Adrenal gland (tissue), 12 donors: Measurements from ENCODE around the gene UNC93B1. TPM values are rescaled to one million over a fixed set of nuclear protein-coding genes. Genes with fewer than 3 reads are reported as not detected.
A peak's percentile ranks its signal among the peaks of the same experiment; 100 is the strongest.

ENCODE experiments used
- DNase-seq, 7 donors: peaks; one replicate each; pipeline ENCODE4 v3.0.0-alpha.2; 2019 to 2020
- H3K27ac ChIP-seq, 5 donors: fragments of 200-600 bp; sonication (generic) in 4 of 5; 1 replicate in 3 of 5; 2 replicates in 2 of 5; pipeline versions ENCODE4 v1.5.1 to v1.8.0; 2016 to 2020; ENCODE audit warnings: mild to moderate bottlenecking in 1 of 5
- H3K27me3 ChIP-seq: fragments of 200-600 bp; 2 replicates; pipeline ENCODE4 v1.8.0; 2021
- H3K36me3 ChIP-seq, 2 donors: fragments of 200-600 bp; replicated peaks in 1 of 2; 1 replicate in 1 of 2; 2 replicates in 1 of 2; pipeline versions ENCODE4 v1.5.1 to v1.8.0; 2018 to 2022
- H3K4me1 ChIP-seq, 2 donors: fragments of 200-600 bp; replicated peaks in 1 of 2; 1 replicate in 1 of 2; 2 replicates in 1 of 2; pipeline versions ENCODE4 v1.5.1 to v1.8.0; 2018 to 2021
- H3K4me3 ChIP-seq, 4 donors: fragments of 200-600 bp; sonication (generic) in 3 of 4; one replicate each; pipeline ENCODE4 v1.5.1; 2016 to 2018
- H3K9me3 ChIP-seq, 3 donors: fragments of 200-600 bp; sonication (generic) in 1 of 3; replicated peaks in 1 of 3; 1 replicate in 2 of 3; 2 replicates in 1 of 3; pipeline versions ENCODE4 v1.5.1 to v1.8.0; 2016 to 2021
- CTCF ChIP-seq, 6 experiments: fragments of 450-650 bp in 4 of 6; fragments of 200-600 bp in 2 of 6; sonication (generic) in 1 of 6; IDR thresholded peaks; 1 replicate in 5 of 6; 2 replicates in 1 of 6; pipeline versions ENCODE4 v1.5.1 to v1.8.0; 2016 to 2021; ENCODE audit warnings: antibody characterized with exemption in 6 of 6, mild to moderate bottlenecking in 2 of 6, moderate library complexity in 1 of 6
- POLR2A ChIP-seq, 2 donors: fragments of 450-650 bp; IDR thresholded peaks; one replicate each; pipeline ENCODE4 v1.6.1; 2017; ENCODE audit warnings: antibody characterized with exemption in 2 of 2, mild to moderate bottlenecking in 2 of 2, moderate library complexity in 1 of 2
- WGBS, 4 donors: extraction: QIAGEN DNeasy Blood & Tissue Kit in 2 of 4; methylation state at CpG; one replicate each; pipeline versions ENCODE4 v1.1.5 to v1.1.7; 2013 to 2017; 5-methylcytosine and 5-hydroxymethylcytosine counted together
- intact Hi-C, 2 donors: fragments of 100-400 bp; cut with DNase I; formaldehyde crosslinking; loops; one replicate each; pipeline versions ENCODE4 v1.14.1 to v1.15.0; 2022 to 2023
- polyA plus RNA-seq, 3 donors: library from polyadenylated mRNA; stranded (reverse); fragments of 200-250 nt in 2 of 3; fragments of 350-450 nt in 1 of 3; fragmentation: Illumina TruSeq in 1 of 3; extraction: RNeasy Lipid Tissue Mini Kit (QIAGEN cat#74804) in 1 of 3; gene quantifications; one replicate each; pipeline ENCODE4 v1.2.3, GENCODE V29; 2013 to 2014
- total RNA-seq, 9 donors: library from RNA; depleted of rRNA in 4 of 9; stranded (reverse); fragments of >200 nt in 4 of 9; fragments of 120-200 nt in 1 of 9; fragmentation: NEBNext Ultra II Directional in 1 of 9; extraction: Animal tissue kit (Norgen Biotek cat#: 25700) in 1 of 9; gene quantifications; one replicate each; pipeline versions ENCODE4 v1.1.0 to v1.2.4, GENCODE V29; 2013 to 2023
- donor health status: healthy with polysubstance abuse.
- donor health status: Bipolar disorder and iron deficiency.
- donor health status: DM: yes; HTN: yes; CAD: no.
- donor health status: DM: no; HTN: no; CAD: no.
- donor health status: DM: no; HTN: no; CAD: no.
- donor health status: DM: yes; HTN: yes; CAD: no.

UNC93B1 gene
- total and polyA plus RNA-seq, 12 donors = 4.3 to 81.2 (median 57.3) TPM

DNA sequence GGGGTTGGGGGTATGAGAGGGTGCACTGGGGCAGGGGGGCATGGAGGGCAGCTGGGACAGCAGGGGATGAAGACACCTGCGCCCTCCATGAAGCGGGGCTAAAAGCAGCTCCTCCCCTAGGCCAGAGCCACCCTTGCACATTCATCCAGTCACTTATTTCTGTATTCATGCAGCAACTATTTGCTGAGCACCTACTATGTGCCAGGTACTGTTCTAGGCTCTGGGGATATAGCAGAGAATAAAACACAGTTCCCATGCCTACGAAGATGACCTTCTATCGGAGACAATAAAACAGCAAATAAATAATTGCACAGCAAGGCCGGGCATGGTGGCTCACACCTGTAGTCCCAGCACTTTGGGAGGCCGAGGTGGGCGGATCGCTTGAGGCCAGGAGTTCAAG lies 11.6 kb upstream of the UNC93B1 start:
- Histone ChIP-seq H3K27ac (peak overlapping the region in 1 of 5 donors; percentile 99), H3K4me1 (peaks cover 45 to 72% of the 10 kb centered on the region in 2 donors), H3K36me3 (no peaks in the 10 kb centered on the region), H3K4me3 (no peak overlapping the region), H3K27me3 (no peaks in the 10 kb centered on the region), H3K9me3 (no peaks in the 10 kb centered on the region)
- no peak for DNase-seq
- TF ChIP-seq CTCF (IDR thresholded peaks at IDR 0.05) (no peak), POLR2A (IDR thresholded peaks at IDR 0.05) (no peak)
- intact Hi-C loops = loop anchor here in 1 of 2 donors (10.0 kb wide), 1 partner anchor 189 kb away; no protein-coding TSS in a partner anchor
- 87 to 93% (median 91%) methylated on average over 5 to 8 of the region's 8 CpGs for WGBS, 4 donors

DNA sequence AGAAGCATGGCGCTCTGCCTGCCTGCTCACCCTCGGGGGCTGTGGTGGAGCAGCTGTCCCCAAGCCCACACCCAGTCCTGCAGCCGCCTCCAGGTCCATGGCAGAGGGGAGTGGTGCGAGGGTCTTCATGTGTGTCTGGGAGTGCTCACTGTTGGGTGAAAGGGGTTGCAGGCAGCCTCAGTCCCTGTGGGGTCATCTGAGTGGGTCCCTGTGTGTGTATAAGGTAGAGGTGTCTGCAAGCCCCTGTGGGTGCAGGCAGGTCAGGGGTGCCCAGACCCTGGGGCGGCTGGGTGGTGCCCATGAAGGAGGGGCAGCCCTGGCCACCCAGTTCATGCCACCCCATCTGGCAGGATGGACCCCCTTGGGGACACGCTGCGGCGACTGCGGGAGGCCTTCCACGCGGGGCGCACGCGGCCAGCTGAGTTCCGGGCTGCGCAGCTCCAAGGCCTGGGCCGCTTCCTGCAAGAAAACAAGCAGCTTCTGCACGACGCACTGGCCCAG lies 11.1 kb upstream of the UNC93B1 start:
- Histone ChIP-seq H3K4me3 (no peak overlapping the region), H3K27me3 (no peaks in the 10 kb centered on the region), H3K27ac (peak overlapping the region; percentile 23 to 99 (median 88)), H3K4me1 (peaks cover 50 to 72% of the 10 kb centered on the region in 2 donors), H3K36me3 (no peaks in the 10 kb centered on the region), H3K9me3 (no peaks in the 10 kb centered on the region)
- WGBS, 4 donors = 83 to 84% methylated on average over 19 of the region's 19 CpGs; no CpG with 5 or more reads in 2 of the 4 donors
- DNase-seq = no peak
- TF ChIP-seq POLR2A (IDR thresholded peaks at IDR 0.05) (no peak), CTCF (IDR thresholded peaks at IDR 0.05) (no peak)
- intact Hi-C loops = loop anchor here in 1 of 2 donors (10.0 kb wide), 1 partner anchor 190 kb away; no protein-coding TSS in a partner anchor

DNA sequence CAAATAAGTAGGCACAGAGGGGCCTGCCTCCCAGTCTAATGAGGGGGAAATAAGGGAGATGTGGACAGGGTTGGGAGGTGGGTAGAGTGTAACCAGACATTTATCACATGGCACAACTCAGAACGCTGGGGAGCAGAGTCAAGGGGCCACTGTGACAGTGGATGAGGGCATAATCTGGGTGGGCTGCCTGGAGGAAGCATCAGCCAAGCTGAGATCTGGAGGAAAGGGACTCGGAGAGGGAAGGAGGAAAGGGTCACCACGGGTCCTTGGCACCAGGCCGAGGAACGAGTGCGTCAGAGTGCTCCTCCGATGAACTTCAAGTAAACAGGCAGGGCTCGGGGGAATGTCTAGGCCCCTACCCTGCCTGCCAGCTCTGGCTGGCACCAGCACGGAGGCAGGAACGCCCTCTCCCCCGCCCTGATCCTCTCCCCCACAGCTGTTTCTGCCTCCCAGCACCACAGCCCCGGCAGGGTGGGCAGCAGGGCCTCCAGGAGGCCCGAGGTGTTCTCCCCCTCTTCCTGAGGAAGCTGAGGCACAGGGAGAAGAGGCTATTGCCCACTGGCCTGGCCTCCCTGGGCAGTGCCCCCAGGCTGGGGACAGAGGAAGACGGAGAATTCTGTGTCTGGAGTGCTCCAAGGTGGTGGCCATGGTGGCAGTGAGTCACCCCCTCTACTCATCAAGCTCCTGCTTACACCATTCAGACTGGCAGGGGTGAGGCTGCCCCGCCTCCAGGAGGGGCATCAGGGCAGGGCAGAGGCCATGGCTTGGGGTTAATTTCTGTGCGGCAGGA lies 10.5 kb upstream of the UNC93B1 start:
- Histone ChIP-seq H3K36me3 (no peaks in the 10 kb centered on the region), H3K27ac (peak overlapping the region; percentile 23 to 99 (median 88)), H3K9me3 (no peaks in the 10 kb centered on the region), H3K4me1 (peaks cover 56 to 77% of the 10 kb centered on the region in 2 donors), H3K4me3 (peak overlapping the region in 1 of 4 donors; percentile 14), H3K27me3 (no peaks in the 10 kb centered on the region)
- DNase-seq = peak; percentile 83 to 96 (median 92)
- no peak for TF ChIP-seq CTCF (IDR thresholded peaks at IDR 0.05)
- peak in 1 of 2 donors; percentile 60 for TF ChIP-seq POLR2A (IDR thresholded peaks at IDR 0.05)
- WGBS, 4 donors = 20 to 27% (median 25%) methylated on average over 10 to 16 of the region's 16 CpGs
- intact Hi-C loops = loop anchor here in 1 of 2 donors (10.0 kb wide), 1 partner anchor 190 kb away; no protein-coding TSS in a partner anchor

- H3K27me3 ChIP-seq = no peaks in the 10 kb centered on the region
- H3K4me3 ChIP-seq = no peak overlapping the region
- TF ChIP-seq CTCF (IDR thresholded peaks at IDR 0.05) (no peak), POLR2A (IDR thresholded peaks at IDR 0.05) (no peak)
- H3K9me3 ChIP-seq = no peaks in the 10 kb centered on the region
- WGBS, 4 donors = 85 to 94% (median 93%) methylated on average over 4 to 14 of the region's 14 CpGs
- H3K36me3 ChIP-seq = no peaks in the 10 kb centered on the region
- intact Hi-C loops = loop anchor here in 1 of 2 donors (10.0 kb wide), 1 partner anchor 191 kb away; no protein-coding TSS in a partner anchor
- peaks cover 60 to 83% of the 10 kb centered on the region in 2 donors for H3K4me1 ChIP-seq
- H3K27ac ChIP-seq = peak overlapping the region; percentile 23 to 99 (median 88)
- DNase-seq = peak in 1 of 7 donors; percentile 29
Measured at GRCh38 chr11:68013611-68014156, 9.8 kb upstream of the UNC93B1 start.
